PC-3 (cell line): ENCODE results near the gene FAM229A. TPM values are rescaled to one million over a fixed set of nuclear protein-coding genes. Genes with fewer than 3 reads are reported as not detected.

Experiments
- ATAC-seq: fragments of 200-7000 bp; cut with Tn5 transposase; 2 replicates; pipeline ENCODE4 v1.9.1; 2020; ENCODE audit warnings: mild to moderate bottlenecking, moderate library complexity
- BruUV-seq: library from RNA; stranded (reverse); fragments of 400-500 nt; replicated peaks from 2 replicates; lab custom pipeline; 2021; lab: Mats Ljungman, UMichigan
- CTCF ChIA-PET: fragments of 300-600 bp; sonication (Branson Sonifier 250); formaldehyde crosslinking; loops from one replicate; lab custom pipeline; 2022; ENCODE audit warnings: antibody characterized with exemption; lab: Charles Lee
- POLR2A ChIA-PET: fragments of 300-600 bp; sonication (Branson Sonifier 250); formaldehyde crosslinking; loops from one replicate; lab custom pipeline; 2022; ENCODE audit warnings: antibody characterized with exemption; ENCODE audit not compliant: unreplicated experiment; lab: Charles Lee
- DNase-seq: peaks from one replicate; pipeline ENCODE4 v3.0.0-alpha.2; 2015
- H2AFZ ChIP-seq: fragments of 300-600 bp; sonication (generic); 2 replicates; pipeline ENCODE4 v1.6.0; 2016; ENCODE audit warnings: antibody characterized with exemption, low read length
- H3F3A ChIP-seq: fragments of 300-600 bp; sonication (generic); one replicate; pipeline ENCODE4 v1.6.0; 2017; ENCODE audit warnings: antibody characterized with exemption, low read length, control low read depth, mild to moderate bottlenecking; ENCODE audit not compliant: unreplicated experiment
- H3K27ac ChIP-seq: fragments of 300-600 bp; sonication (generic); 2 replicates; pipeline ENCODE4 v1.5.1; 2016; ENCODE audit warnings: mild to moderate bottlenecking, low read length
- H3K27me3 ChIP-seq: fragments of 300-600 bp; sonication (generic); 2 replicates; pipeline ENCODE4 v1.6.1; 2016; ENCODE audit warnings: low read length, mixed read lengths
- H3K36me3 ChIP-seq: fragments of 300-600 bp; sonication (generic); 2 replicates; pipeline ENCODE4 v1.6.1; 2016; ENCODE audit warnings: low read depth, mixed run types, low read length, mixed read lengths
- H3K4me1 ChIP-seq: fragments of 300-600 bp; sonication (generic); 2 replicates; pipeline ENCODE4 v1.5.1; 2016; ENCODE audit warnings: low read length; ENCODE audit not compliant: insufficient read depth
- H3K4me2 ChIP-seq: fragments of 300-600 bp; sonication (generic); 2 replicates; pipeline ENCODE4 v1.6.0; 2016; ENCODE audit warnings: low read length
- H3K4me3 ChIP-seq: fragments of 300-600 bp; sonication (generic); 2 replicates; pipeline ENCODE4 v1.5.1; 2016; ENCODE audit warnings: mild to moderate bottlenecking, low read length, mixed read lengths
- H3K79me2 ChIP-seq: fragments of 300-600 bp; sonication (generic); 2 replicates; pipeline ENCODE4 v1.6.1; 2017; ENCODE audit warnings: low read length, mixed read lengths
- H3K9ac ChIP-seq: fragments of 300-600 bp; sonication (generic); 2 replicates; pipeline ENCODE4 v1.6.0; 2016; ENCODE audit warnings: mild to moderate bottlenecking, low read length
- H3K9me2 ChIP-seq: fragments of 300-600 bp; sonication (generic); replicated peaks from 2 replicates; pipeline ENCODE4 v1.6.1; 2016; ENCODE audit warnings: mixed run types, low read length, mixed read lengths
- H3K9me3 ChIP-seq: fragments of 300-600 bp; sonication (generic); 2 replicates; pipeline ENCODE4 v1.6.1; 2016; ENCODE audit warnings: low read length, mixed read lengths
- H4K20me1 ChIP-seq: fragments of 300-600 bp; sonication (generic); 2 replicates; pipeline ENCODE4 v1.6.1; 2016; ENCODE audit warnings: low read length, mixed read lengths
- CTCF ChIP-seq: fragments of 300-600 bp; sonication (generic); conservative IDR thresholded peaks from 2 replicates; pipeline ENCODE4 v1.5.1; 2017; ENCODE audit warnings: antibody characterized with exemption, low read depth, mild to moderate bottlenecking, low read length
- EZH2 ChIP-seq: fragments of 300-600 bp; sonication (generic); IDR thresholded peaks from one replicate; pipeline ENCODE4 v1.6.1; 2017; ENCODE audit warnings: antibody characterized with exemption, mild to moderate bottlenecking, low read length; ENCODE audit not compliant: unreplicated experiment
- EZH2phosphoT487 ChIP-seq: fragments of 300-600 bp; sonication (generic); IDR thresholded peaks from 2 replicates; pipeline ENCODE4 v1.6.1; 2018; ENCODE audit warnings: mild to moderate bottlenecking, antibody characterized with exemption, low read length, borderline replicate concordance
- intact Hi-C: fragments of 100-400 bp; cut with micrococcal nuclease; formaldehyde crosslinking; loops from 2 replicates; pipeline ENCODE4 v1.9.0; 2023
- total RNA-seq: library from RNA; depleted of rRNA; stranded (reverse); fragments of >200 nt; gene quantifications from 2 replicates; pipeline ENCODE4 v1.2.3, GENCODE V29; 2014

The FAM229A gene
- total RNA-seq, 1 experiment from 2014 or later, result 3.0 TPM

GRCh38 chr1:32331549-32331948, 30.7 kb downstream of the FAM229A start:
- Histone ChIP-seq H3K9me2 (no peaks in the 10 kb centered on the region), H2AFZ (no peak overlapping the region), H3K4me1 (peaks cover 34% of the 10 kb centered on the region), H3K36me3 (peaks cover 50% of the 10 kb centered on the region), H3K4me2 (no peak overlapping the region), H3K27me3 (no peaks in the 10 kb centered on the region), H3K27ac (no peak overlapping the region), H3K9me3 (no peaks in the 10 kb centered on the region), H3K4me3 (no peak overlapping the region), H3K79me2 (peaks cover 23% of the 10 kb centered on the region), H3K9ac (no peak overlapping the region), H4K20me1 (peaks cover 27% of the 10 kb centered on the region), H3F3A (peaks cover 3% of the 10 kb centered on the region)
- ATAC-seq (no peak), DNase-seq (no peak)
- BruUV-seq, result no TSS peak
- ChIA-PET CTCF (no interaction called here), POLR2A (no interaction called here)
- TF ChIP-seq EZH2 (no peak), CTCF (no peak), EZH2phosphoT487 (no peak)
- intact Hi-C loops, result loop anchor here (5.0 kb wide), 1 partner anchor 89 kb away; no protein-coding TSS in a partner anchor

- CTCF ChIA-PET, result no interaction called here
- TF ChIP-seq EZH2, result no peak
Observed at GRCh38 chr1:32330558-32331151, 31.6 kb downstream of the FAM229A start.

GRCh38 chr1:32329931-32330466, 32.3 kb downstream of the FAM229A start:
- H3K4me3 ChIP-seq, result no peak overlapping the region
- peaks cover 31% of the 10 kb centered on the region for H3K4me1 ChIP-seq
- ChIA-PET CTCF (no interaction called here), POLR2A (no interaction called here)
- H3K27me3 ChIP-seq, result no peaks in the 10 kb centered on the region
- peaks cover 54% of the 10 kb centered on the region for H3K36me3 ChIP-seq
- DNase-seq (no peak), ATAC-seq (no peak)
- no peaks in the 10 kb centered on the region for H3K9me3 ChIP-seq
- H3K27ac ChIP-seq, result no peak overlapping the region
- H4K20me1 ChIP-seq, result peaks cover 25% of the 10 kb centered on the region
- peaks cover 3% of the 10 kb centered on the region for H3F3A ChIP-seq
- H3K9me2 ChIP-seq, result no peaks in the 10 kb centered on the region
- H2AFZ ChIP-seq, result no peak overlapping the region
- no peak overlapping the region for H3K9ac ChIP-seq
- TF ChIP-seq EZH2phosphoT487 (no peak), EZH2 (no peak), CTCF (no peak)
- intact Hi-C loops, result loop anchor here (5.0 kb wide), 1 partner anchor 88 kb away; no protein-coding TSS in a partner anchor
- H3K4me2 ChIP-seq, result no peak overlapping the region
- BruUV-seq, result no TSS peak
- peaks cover 18% of the 10 kb centered on the region for H3K79me2 ChIP-seq

More at GRCh38 chr1:32330558-32331151, 31.6 kb downstream of the FAM229A start:
- peaks cover 27% of the 10 kb centered on the region for H4K20me1 ChIP-seq
- no peak for ATAC-seq
- peaks cover 23% of the 10 kb centered on the region for H3K79me2 ChIP-seq
- no peaks in the 10 kb centered on the region for H3K9me3 ChIP-seq
- H3K36me3 ChIP-seq, result peaks cover 52% of the 10 kb centered on the region
- H2AFZ ChIP-seq, result no peak overlapping the region
- peaks cover 3% of the 10 kb centered on the region for H3F3A ChIP-seq
- H3K4me3 ChIP-seq, result no peak overlapping the region
- H3K27ac ChIP-seq, result no peak overlapping the region
- H3K4me1 ChIP-seq, result peaks cover 31% of the 10 kb centered on the region
- no peaks in the 10 kb centered on the region for H3K9me2 ChIP-seq
- DNase-seq, result no peak
- no peak overlapping the region for H3K9ac ChIP-seq
- POLR2A ChIA-PET, result no interaction called here
- intact Hi-C loops, result loop anchor here (5.0 kb wide), 1 partner anchor 88 kb away; no protein-coding TSS in a partner anchor
- H3K27me3 ChIP-seq, result no peaks in the 10 kb centered on the region
- no peak overlapping the region for H3K4me2 ChIP-seq
- BruUV-seq, result no TSS peak
